PC-3 (cell line): ENCODE measurements around the gene GSG1. TPM values are rescaled to one million over a fixed set of nuclear protein-coding genes. Genes with fewer than 3 reads are reported as not detected.

ENCODE experiments used
- ATAC-seq: fragments of 200-7000 bp; cut with Tn5 transposase; 2 replicates; pipeline ENCODE4 v1.9.1; 2020; ENCODE audit warnings: mild to moderate bottlenecking, moderate library complexity
- BruUV-seq: library from RNA; stranded (reverse); fragments of 400-500 nt; replicated peaks from 2 replicates; lab custom pipeline; 2021; lab: Mats Ljungman, UMichigan
- CTCF ChIA-PET: fragments of 300-600 bp; sonication (Branson Sonifier 250); formaldehyde crosslinking; loops from one replicate; lab custom pipeline; 2022; ENCODE audit warnings: antibody characterized with exemption; lab: Charles Lee
- POLR2A ChIA-PET: fragments of 300-600 bp; sonication (Branson Sonifier 250); formaldehyde crosslinking; loops from one replicate; lab custom pipeline; 2022; ENCODE audit warnings: antibody characterized with exemption; ENCODE audit not compliant: unreplicated experiment; lab: Charles Lee
- DNase-seq: peaks from one replicate; pipeline ENCODE4 v3.0.0-alpha.2; 2015
- H2AFZ ChIP-seq: fragments of 300-600 bp; sonication (generic); 2 replicates; pipeline ENCODE4 v1.6.0; 2016; ENCODE audit warnings: antibody characterized with exemption, low read length
- H3F3A ChIP-seq: fragments of 300-600 bp; sonication (generic); one replicate; pipeline ENCODE4 v1.6.0; 2017; ENCODE audit warnings: antibody characterized with exemption, low read length, control low read depth, mild to moderate bottlenecking; ENCODE audit not compliant: unreplicated experiment
- H3K27ac ChIP-seq: fragments of 300-600 bp; sonication (generic); 2 replicates; pipeline ENCODE4 v1.5.1; 2016; ENCODE audit warnings: mild to moderate bottlenecking, low read length
- H3K27me3 ChIP-seq: fragments of 300-600 bp; sonication (generic); 2 replicates; pipeline ENCODE4 v1.6.1; 2016; ENCODE audit warnings: low read length, mixed read lengths
- H3K36me3 ChIP-seq: fragments of 300-600 bp; sonication (generic); 2 replicates; pipeline ENCODE4 v1.6.1; 2016; ENCODE audit warnings: low read depth, mixed run types, low read length, mixed read lengths
- H3K4me1 ChIP-seq: fragments of 300-600 bp; sonication (generic); 2 replicates; pipeline ENCODE4 v1.5.1; 2016; ENCODE audit warnings: low read length; ENCODE audit not compliant: insufficient read depth
- H3K4me2 ChIP-seq: fragments of 300-600 bp; sonication (generic); 2 replicates; pipeline ENCODE4 v1.6.0; 2016; ENCODE audit warnings: low read length
- H3K4me3 ChIP-seq: fragments of 300-600 bp; sonication (generic); 2 replicates; pipeline ENCODE4 v1.5.1; 2016; ENCODE audit warnings: mild to moderate bottlenecking, low read length, mixed read lengths
- H3K79me2 ChIP-seq: fragments of 300-600 bp; sonication (generic); 2 replicates; pipeline ENCODE4 v1.6.1; 2017; ENCODE audit warnings: low read length, mixed read lengths
- H3K9ac ChIP-seq: fragments of 300-600 bp; sonication (generic); 2 replicates; pipeline ENCODE4 v1.6.0; 2016; ENCODE audit warnings: mild to moderate bottlenecking, low read length
- H3K9me2 ChIP-seq: fragments of 300-600 bp; sonication (generic); replicated peaks from 2 replicates; pipeline ENCODE4 v1.6.1; 2016; ENCODE audit warnings: mixed run types, low read length, mixed read lengths
- H3K9me3 ChIP-seq: fragments of 300-600 bp; sonication (generic); 2 replicates; pipeline ENCODE4 v1.6.1; 2016; ENCODE audit warnings: low read length, mixed read lengths
- H4K20me1 ChIP-seq: fragments of 300-600 bp; sonication (generic); 2 replicates; pipeline ENCODE4 v1.6.1; 2016; ENCODE audit warnings: low read length, mixed read lengths
- EZH2 ChIP-seq: fragments of 300-600 bp; sonication (generic); IDR thresholded peaks from one replicate; pipeline ENCODE4 v1.6.1; 2017; ENCODE audit warnings: antibody characterized with exemption, mild to moderate bottlenecking, low read length; ENCODE audit not compliant: unreplicated experiment
- EZH2phosphoT487 ChIP-seq: fragments of 300-600 bp; sonication (generic); IDR thresholded peaks from 2 replicates; pipeline ENCODE4 v1.6.1; 2018; ENCODE audit warnings: mild to moderate bottlenecking, antibody characterized with exemption, low read length, borderline replicate concordance
- intact Hi-C: fragments of 100-400 bp; cut with micrococcal nuclease; formaldehyde crosslinking; loops from 2 replicates; pipeline ENCODE4 v1.9.0; 2023
- total RNA-seq: library from RNA; depleted of rRNA; stranded (reverse); fragments of >200 nt; gene quantifications from 2 replicates; pipeline ENCODE4 v1.2.3, GENCODE V29; 2014
- TF ChIP-seq, protein P1 (sequence below): fragments of 300-600 bp; sonication (generic); conservative IDR thresholded peaks from 2 replicates; pipeline ENCODE4 v1.5.1; 2017; ENCODE audit warnings: antibody characterized with exemption, low read depth, mild to moderate bottlenecking, low read length

Gene GSG1
- total RNA-seq, 1 experiment from 2014 or later = 0.77 TPM

DNA sequence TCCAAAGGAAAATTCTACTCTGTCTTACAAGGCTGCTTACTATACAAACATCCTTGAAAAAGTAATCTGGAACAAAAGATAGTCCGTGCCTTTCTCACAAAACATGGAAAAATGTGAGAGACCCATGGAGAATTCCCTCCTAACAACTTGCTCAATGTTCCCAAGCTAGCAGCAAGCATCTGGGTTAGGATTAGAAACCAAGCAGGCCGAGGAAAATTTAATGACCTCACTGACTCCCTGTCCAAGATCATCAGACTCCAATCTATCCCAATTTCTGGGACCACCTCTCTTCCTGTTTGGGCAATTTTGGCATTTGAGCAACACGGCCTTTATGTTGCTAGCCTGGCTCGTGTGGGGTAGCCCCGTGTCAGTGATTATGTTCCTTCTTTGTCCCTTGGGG lies 18.1 kb upstream of the GSG1 start:
- H3K9ac ChIP-seq = no peak overlapping the region
- no peak overlapping the region for H3K4me2 ChIP-seq
- ATAC-seq = no peak
- TF ChIP-seq EZH2phosphoT487 = no peak
- TF ChIP-seq, protein P1, sequence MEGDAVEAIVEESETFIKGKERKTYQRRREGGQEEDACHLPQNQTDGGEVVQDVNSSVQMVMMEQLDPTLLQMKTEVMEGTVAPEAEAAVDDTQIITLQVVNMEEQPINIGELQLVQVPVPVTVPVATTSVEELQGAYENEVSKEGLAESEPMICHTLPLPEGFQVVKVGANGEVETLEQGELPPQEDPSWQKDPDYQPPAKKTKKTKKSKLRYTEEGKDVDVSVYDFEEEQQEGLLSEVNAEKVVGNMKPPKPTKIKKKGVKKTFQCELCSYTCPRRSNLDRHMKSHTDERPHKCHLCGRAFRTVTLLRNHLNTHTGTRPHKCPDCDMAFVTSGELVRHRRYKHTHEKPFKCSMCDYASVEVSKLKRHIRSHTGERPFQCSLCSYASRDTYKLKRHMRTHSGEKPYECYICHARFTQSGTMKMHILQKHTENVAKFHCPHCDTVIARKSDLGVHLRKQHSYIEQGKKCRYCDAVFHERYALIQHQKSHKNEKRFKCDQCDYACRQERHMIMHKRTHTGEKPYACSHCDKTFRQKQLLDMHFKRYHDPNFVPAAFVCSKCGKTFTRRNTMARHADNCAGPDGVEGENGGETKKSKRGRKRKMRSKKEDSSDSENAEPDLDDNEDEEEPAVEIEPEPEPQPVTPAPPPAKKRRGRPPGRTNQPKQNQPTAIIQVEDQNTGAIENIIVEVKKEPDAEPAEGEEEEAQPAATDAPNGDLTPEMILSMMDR = no peak
- no peak for TF ChIP-seq EZH2
- CTCF ChIA-PET = no interaction called here
- H3K27me3 ChIP-seq = no peaks in the 10 kb centered on the region
- H3K27ac ChIP-seq = no peak overlapping the region
- no peaks in the 10 kb centered on the region for H3F3A ChIP-seq
- no peaks in the 10 kb centered on the region for H3K79me2 ChIP-seq
- no peak overlapping the region for H3K4me3 ChIP-seq
- intact Hi-C loops = no loop called here
- DNase-seq = no peak
- no TSS peak for BruUV-seq
- H3K4me1 ChIP-seq = peaks cover 17% of the 10 kb centered on the region
- no peaks in the 10 kb centered on the region for H3K36me3 ChIP-seq
- POLR2A ChIA-PET = no interaction called here
- H4K20me1 ChIP-seq = no peaks in the 10 kb centered on the region
- no peaks in the 10 kb centered on the region for H3K9me3 ChIP-seq
- no peak overlapping the region for H2AFZ ChIP-seq
- H3K9me2 ChIP-seq = no peaks in the 10 kb centered on the region

DNA sequence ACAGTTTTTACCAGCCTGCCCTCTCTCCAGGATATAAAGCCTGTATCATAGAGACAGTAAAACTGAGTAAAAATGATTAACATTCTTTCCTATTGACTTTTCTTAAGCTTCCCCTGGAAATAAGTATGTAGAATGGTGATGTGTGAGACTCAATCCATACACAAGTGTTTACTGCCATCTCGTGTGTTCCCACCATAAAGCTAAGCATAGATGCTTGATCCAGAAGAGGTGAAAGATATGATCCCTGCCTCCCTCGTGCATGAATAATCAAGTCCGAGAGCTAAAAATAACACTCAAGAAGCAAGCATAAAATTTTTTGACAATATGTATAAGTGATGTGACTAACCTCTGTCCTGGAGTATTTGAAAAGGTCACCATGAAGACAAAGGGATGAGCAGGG lies 16.9 kb upstream of the GSG1 start:
- no TSS peak for BruUV-seq
- ChIA-PET POLR2A (no interaction called here), CTCF (no interaction called here)

DNA sequence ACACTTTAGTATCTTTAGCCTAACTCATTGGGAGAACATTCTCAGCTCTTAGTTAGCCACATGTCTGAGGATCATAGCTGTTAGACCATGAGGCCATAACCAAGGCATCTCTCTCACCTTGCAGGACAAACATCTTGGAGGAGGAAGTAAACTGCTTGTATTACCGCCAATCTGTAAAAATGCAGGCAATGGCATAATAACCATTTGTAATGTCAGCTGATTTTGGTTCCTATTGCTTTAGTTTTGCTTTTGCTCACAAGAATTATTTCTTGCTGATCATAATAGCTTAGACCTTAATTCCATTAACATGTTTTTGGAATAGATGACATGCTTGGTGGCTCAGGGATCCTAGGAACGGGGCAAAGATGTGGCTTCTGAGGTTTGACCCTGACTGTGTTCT lies 16.4 kb upstream of the GSG1 start:
- TF ChIP-seq, protein P1 = no peak
- no peak for TF ChIP-seq EZH2
- no peak for TF ChIP-seq EZH2phosphoT487
- no peaks in the 10 kb centered on the region for H3F3A ChIP-seq
- no peak overlapping the region for H3K4me3 ChIP-seq
- H3K9me2 ChIP-seq = no peaks in the 10 kb centered on the region
- no peaks in the 10 kb centered on the region for H3K79me2 ChIP-seq
- no peak overlapping the region for H2AFZ ChIP-seq
- ATAC-seq = no peak
- no peaks in the 10 kb centered on the region for H4K20me1 ChIP-seq
- no peak overlapping the region for H3K9ac ChIP-seq
- CTCF ChIA-PET = no interaction called here
- DNase-seq = no peak
- no peaks in the 10 kb centered on the region for H3K27me3 ChIP-seq
- no peaks in the 10 kb centered on the region for H3K36me3 ChIP-seq
- no TSS peak for BruUV-seq
- POLR2A ChIA-PET = no interaction called here
- H3K4me1 ChIP-seq = peaks cover 5% of the 10 kb centered on the region
- intact Hi-C loops = no loop called here
- no peaks in the 10 kb centered on the region for H3K9me3 ChIP-seq
- H3K27ac ChIP-seq = no peak overlapping the region
- no peak overlapping the region for H3K4me2 ChIP-seq

More for the DNA sequence above, 16.9 kb upstream of the GSG1 start:
- no peak overlapping the region for H3K27ac ChIP-seq
- no peaks in the 10 kb centered on the region for H3K9me2 ChIP-seq
- H3K79me2 ChIP-seq = no peaks in the 10 kb centered on the region
- no peak for TF ChIP-seq EZH2phosphoT487
- TF ChIP-seq, protein P1 = no peak
- no peak for TF ChIP-seq EZH2
- no peaks in the 10 kb centered on the region for H3F3A ChIP-seq
- H3K9ac ChIP-seq = no peak overlapping the region
- ATAC-seq = no peak
- H3K4me2 ChIP-seq = no peak overlapping the region
- intact Hi-C loops = no loop called here
- peaks cover 10% of the 10 kb centered on the region for H3K4me1 ChIP-seq
- DNase-seq = no peak
- H3K27me3 ChIP-seq = no peaks in the 10 kb centered on the region
- no peaks in the 10 kb centered on the region for H4K20me1 ChIP-seq
- no peaks in the 10 kb centered on the region for H3K9me3 ChIP-seq
- H3K4me3 ChIP-seq = no peak overlapping the region
- no peak overlapping the region for H2AFZ ChIP-seq
- H3K36me3 ChIP-seq = no peaks in the 10 kb centered on the region
